ENCODE results near the gene IGFBP7. TPM values are rescaled to one million over a fixed set of nuclear protein-coding genes. Genes with fewer than 3 reads are reported as not detected.

IGFBP7 gene
- total and polyA plus RNA-seq, 2 donors from 2014 or later: 1,703 to 2,157 TPM

DNA sequence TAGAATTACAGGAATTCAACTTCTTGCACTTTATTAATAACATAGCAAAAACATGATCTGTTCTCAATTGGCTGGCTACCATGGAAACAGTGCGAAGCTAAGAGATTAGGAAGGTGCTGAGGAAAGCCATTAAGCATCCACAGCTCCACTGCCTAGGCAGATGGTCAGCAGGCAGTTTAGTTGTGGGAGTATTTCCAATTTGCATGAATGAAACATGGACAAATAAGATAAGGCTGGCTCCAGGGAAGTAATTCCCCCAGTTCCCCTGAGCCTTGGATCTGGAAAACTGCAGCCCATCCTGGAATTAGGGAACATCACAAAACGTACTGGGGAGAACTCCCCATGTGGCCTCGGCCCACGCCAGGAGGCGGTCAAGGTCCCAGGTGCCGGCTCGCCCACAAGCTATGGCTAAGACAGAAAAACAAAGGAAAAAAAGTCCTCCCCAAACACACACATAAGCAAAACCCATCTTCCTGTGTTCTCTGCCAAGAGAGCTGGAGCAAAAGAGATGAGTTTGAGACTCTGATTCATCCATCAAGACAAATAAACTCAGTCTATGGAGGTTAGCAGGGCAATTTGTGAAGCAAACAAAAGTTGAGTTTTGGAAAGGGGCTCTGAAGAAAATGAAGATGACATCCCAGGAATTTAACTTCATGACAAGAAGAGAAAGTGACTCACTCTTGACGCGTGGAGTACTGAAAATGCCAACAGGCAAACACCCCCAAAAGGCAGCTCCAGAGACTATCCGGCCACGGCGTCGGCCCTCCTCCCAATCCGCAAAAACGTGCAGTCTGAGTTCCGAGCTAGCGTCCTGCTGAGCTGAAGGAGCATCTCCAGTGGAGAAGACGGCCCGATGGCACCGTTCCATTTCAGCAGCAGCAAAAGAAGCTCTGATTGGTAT lies 45.1 kb downstream of the IGFBP7 start:
- DNase-seq (peak in 2 of 5 donors; percentile 33 to 91), FAIRE-seq (no peak)
- no peaks in the 10 kb centered on the region for H3K36me3 ChIP-seq (ENCODE audit: control insufficient read depth in 2 of 3, insufficient read depth in 3 of 3, low read length in 3 of 3)
- peaks cover 0 to 54% (median 36%) of the 10 kb centered on the region in 3 donors for H3K4me1 ChIP-seq (ENCODE audit: control insufficient read depth in 2 of 3, insufficient read depth in 2 of 3, low read depth in 1 of 3, low read length in 3 of 3)
- intact Hi-C loops (cut with DNase I): no loop called here
- no peaks in the 10 kb centered on the region for H3K27me3 ChIP-seq (ENCODE audit: control insufficient read depth, insufficient read depth, low read length)
- peak overlapping the region; percentile 54 to 79 for H3K27ac ChIP-seq (ENCODE audit: low read depth in 2 of 2, low read length in 2 of 2)
- no peaks in the 10 kb centered on the region for H3K9me3 ChIP-seq (ENCODE audit: control insufficient read depth in 2 of 3, insufficient read depth in 1 of 3, low read length in 3 of 3)
- H3K4me3 ChIP-seq (ENCODE audit: low read length in 3 of 3): no peak overlapping the region
- TF ChIP-seq, protein P1, sequence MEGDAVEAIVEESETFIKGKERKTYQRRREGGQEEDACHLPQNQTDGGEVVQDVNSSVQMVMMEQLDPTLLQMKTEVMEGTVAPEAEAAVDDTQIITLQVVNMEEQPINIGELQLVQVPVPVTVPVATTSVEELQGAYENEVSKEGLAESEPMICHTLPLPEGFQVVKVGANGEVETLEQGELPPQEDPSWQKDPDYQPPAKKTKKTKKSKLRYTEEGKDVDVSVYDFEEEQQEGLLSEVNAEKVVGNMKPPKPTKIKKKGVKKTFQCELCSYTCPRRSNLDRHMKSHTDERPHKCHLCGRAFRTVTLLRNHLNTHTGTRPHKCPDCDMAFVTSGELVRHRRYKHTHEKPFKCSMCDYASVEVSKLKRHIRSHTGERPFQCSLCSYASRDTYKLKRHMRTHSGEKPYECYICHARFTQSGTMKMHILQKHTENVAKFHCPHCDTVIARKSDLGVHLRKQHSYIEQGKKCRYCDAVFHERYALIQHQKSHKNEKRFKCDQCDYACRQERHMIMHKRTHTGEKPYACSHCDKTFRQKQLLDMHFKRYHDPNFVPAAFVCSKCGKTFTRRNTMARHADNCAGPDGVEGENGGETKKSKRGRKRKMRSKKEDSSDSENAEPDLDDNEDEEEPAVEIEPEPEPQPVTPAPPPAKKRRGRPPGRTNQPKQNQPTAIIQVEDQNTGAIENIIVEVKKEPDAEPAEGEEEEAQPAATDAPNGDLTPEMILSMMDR (IDR thresholded peaks at IDR 0.05; ENCODE audit: borderline replicate concordance, extremely low read depth, insufficient read depth): no peak
- H3K9ac ChIP-seq (ENCODE audit: low read length in 3 of 3): no peak overlapping the region

DNA sequence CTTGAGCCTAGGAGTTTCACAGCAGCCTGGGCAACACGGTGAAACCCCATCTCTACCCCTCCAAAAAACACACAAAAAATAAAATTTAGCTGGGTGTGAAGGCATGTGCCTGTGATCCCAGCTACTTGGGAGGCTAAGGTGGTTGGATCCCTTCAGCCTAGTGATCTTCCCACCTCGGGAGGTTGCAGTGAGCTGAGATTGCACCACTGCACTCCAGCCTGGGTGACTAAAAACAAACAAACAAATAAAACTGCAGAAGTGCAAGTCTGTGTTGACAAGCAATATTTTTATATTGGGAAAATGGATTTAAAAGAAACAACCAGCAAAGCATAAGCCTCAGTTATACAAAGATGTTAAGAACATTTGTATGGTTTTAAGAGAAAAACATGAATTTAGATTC lies 46.1 kb downstream of the IGFBP7 start:
- peak overlapping the region; percentile 54 to 75 for H3K27ac ChIP-seq (ENCODE audit: low read depth in 2 of 2, low read length in 2 of 2)
- H3K27me3 ChIP-seq (ENCODE audit: control insufficient read depth, insufficient read depth, low read length): no peaks in the 10 kb centered on the region
- no peaks in the 10 kb centered on the region for H3K36me3 ChIP-seq (ENCODE audit: control insufficient read depth in 2 of 3, insufficient read depth in 3 of 3, low read length in 3 of 3)
- intact Hi-C loops (cut with DNase I): no loop called here
- no peak overlapping the region for H3K9ac ChIP-seq (ENCODE audit: low read length in 3 of 3)
- DNase-seq (no peak), FAIRE-seq (no peak)
- H3K4me3 ChIP-seq (ENCODE audit: low read length in 3 of 3): no peak overlapping the region
- TF ChIP-seq, protein P1 (IDR thresholded peaks at IDR 0.05; ENCODE audit: borderline replicate concordance, extremely low read depth, insufficient read depth): no peak
- no peaks in the 10 kb centered on the region for H3K9me3 ChIP-seq (ENCODE audit: control insufficient read depth in 2 of 3, insufficient read depth in 1 of 3, low read length in 3 of 3)
- H3K4me1 ChIP-seq (ENCODE audit: control insufficient read depth in 2 of 3, insufficient read depth in 2 of 3, low read depth in 1 of 3, low read length in 3 of 3): peaks cover 0 to 54% (median 35%) of the 10 kb centered on the region in 3 donors

DNA sequence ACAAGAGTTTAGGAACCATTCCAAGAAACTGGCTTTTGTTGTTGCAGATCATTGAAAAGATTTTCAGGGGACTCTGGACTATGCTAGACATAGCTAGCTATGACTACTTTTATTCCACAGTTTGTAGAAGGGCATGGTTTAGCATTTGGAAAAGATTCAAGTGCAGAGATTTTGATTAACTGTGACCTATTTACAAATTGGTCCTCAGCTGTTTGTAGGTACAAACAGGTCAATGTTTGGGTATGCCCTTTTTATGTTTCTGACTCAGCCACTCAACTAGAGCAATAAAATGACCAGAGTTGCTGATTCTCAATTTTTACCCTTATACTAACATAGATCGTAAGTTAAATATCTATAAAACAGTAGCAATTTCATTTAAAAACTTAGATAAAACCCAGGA lies 46.7 kb downstream of the IGFBP7 start:
- H3K9me3 ChIP-seq (ENCODE audit: control insufficient read depth in 2 of 3, insufficient read depth in 1 of 3, low read length in 3 of 3): no peaks in the 10 kb centered on the region
- no peak for DNase-seq
- H3K4me3 ChIP-seq (ENCODE audit: low read length in 3 of 3): no peak overlapping the region
- FAIRE-seq: peak; percentile 96
- peaks cover 0 to 53% (median 31%) of the 10 kb centered on the region in 3 donors for H3K4me1 ChIP-seq (ENCODE audit: control insufficient read depth in 2 of 3, insufficient read depth in 2 of 3, low read depth in 1 of 3, low read length in 3 of 3)
- no peak overlapping the region for H3K9ac ChIP-seq (ENCODE audit: low read length in 3 of 3)
- H3K27me3 ChIP-seq (ENCODE audit: control insufficient read depth, insufficient read depth, low read length): no peaks in the 10 kb centered on the region
- no peaks in the 10 kb centered on the region for H3K36me3 ChIP-seq (ENCODE audit: control insufficient read depth in 2 of 3, insufficient read depth in 3 of 3, low read length in 3 of 3)
- peak overlapping the region; percentile 54 to 95 for H3K27ac ChIP-seq (ENCODE audit: low read depth in 2 of 2, low read length in 2 of 2)
- TF ChIP-seq, protein P1 (IDR thresholded peaks at IDR 0.05; ENCODE audit: borderline replicate concordance, extremely low read depth, insufficient read depth): no peak
- intact Hi-C loops (cut with DNase I): no loop called here

Data from kidney (tissue), 14 donors.